ENCODE data around the gene UNC80. TPM values are rescaled to one million over a fixed set of nuclear protein-coding genes. Genes with fewer than 3 reads are reported as not detected.

Gene UNC80
- total RNA-seq, 4 donors from 2014 or later: under 0.01 to 0.17 (median 0.09) TPM

GRCh38 chr2:209988010-209988409 is 216.4 kb downstream of the UNC80 start:
- H3K4me1 ChIP-seq: no peaks in the 10 kb centered on the region
- TF ChIP-seq POLR2AphosphoS5 (IDR thresholded peaks at IDR 0.05) (no peak), POLR2A (IDR thresholded peaks at IDR 0.05; ENCODE audit: low read depth) (no peak), EP300 (IDR thresholded peaks at IDR 0.05) (no peak)
- TF ChIP-seq, protein P1, sequence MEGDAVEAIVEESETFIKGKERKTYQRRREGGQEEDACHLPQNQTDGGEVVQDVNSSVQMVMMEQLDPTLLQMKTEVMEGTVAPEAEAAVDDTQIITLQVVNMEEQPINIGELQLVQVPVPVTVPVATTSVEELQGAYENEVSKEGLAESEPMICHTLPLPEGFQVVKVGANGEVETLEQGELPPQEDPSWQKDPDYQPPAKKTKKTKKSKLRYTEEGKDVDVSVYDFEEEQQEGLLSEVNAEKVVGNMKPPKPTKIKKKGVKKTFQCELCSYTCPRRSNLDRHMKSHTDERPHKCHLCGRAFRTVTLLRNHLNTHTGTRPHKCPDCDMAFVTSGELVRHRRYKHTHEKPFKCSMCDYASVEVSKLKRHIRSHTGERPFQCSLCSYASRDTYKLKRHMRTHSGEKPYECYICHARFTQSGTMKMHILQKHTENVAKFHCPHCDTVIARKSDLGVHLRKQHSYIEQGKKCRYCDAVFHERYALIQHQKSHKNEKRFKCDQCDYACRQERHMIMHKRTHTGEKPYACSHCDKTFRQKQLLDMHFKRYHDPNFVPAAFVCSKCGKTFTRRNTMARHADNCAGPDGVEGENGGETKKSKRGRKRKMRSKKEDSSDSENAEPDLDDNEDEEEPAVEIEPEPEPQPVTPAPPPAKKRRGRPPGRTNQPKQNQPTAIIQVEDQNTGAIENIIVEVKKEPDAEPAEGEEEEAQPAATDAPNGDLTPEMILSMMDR (IDR thresholded peaks at IDR 0.05): no peak
- no peak overlapping the region for H3K4me3 ChIP-seq
- H3K9me3 ChIP-seq: no peaks in the 10 kb centered on the region
- no peak overlapping the region for H3K27ac ChIP-seq (replicated peaks in 1 of 4)
- WGBS: 74% methylated on average over 4 of the region's 4 CpGs
- DNase-seq (ENCODE audit: extremely low spot score): no peak
- no peaks in the 10 kb centered on the region for H3K36me3 ChIP-seq
- no peaks in the 10 kb centered on the region for H3K27me3 ChIP-seq
- intact Hi-C loops (cut with DNase I): no loop called here

- DNase-seq (ENCODE audit: extremely low spot score): no peak
- intact Hi-C loops (cut with DNase I): no loop called here
- Histone ChIP-seq H3K9me3 (no peaks in the 10 kb centered on the region), H3K36me3 (no peaks in the 10 kb centered on the region), H3K4me1 (no peaks in the 10 kb centered on the region), H3K27ac (replicated peaks in 1 of 4) (no peak overlapping the region), H3K4me3 (no peak overlapping the region), H3K27me3 (no peaks in the 10 kb centered on the region)
- TF ChIP-seq POLR2A (IDR thresholded peaks at IDR 0.05; ENCODE audit: low read depth) (no peak), EP300 (IDR thresholded peaks at IDR 0.05) (no peak), POLR2AphosphoS5 (IDR thresholded peaks at IDR 0.05) (no peak)
- TF ChIP-seq, protein P1 (IDR thresholded peaks at IDR 0.05): no peak
- WGBS: 87% methylated on average over 2 of the region's 2 CpGs
Observed at GRCh38 chr2:209990838-209991237, 219.2 kb downstream of the UNC80 start.

DNA sequence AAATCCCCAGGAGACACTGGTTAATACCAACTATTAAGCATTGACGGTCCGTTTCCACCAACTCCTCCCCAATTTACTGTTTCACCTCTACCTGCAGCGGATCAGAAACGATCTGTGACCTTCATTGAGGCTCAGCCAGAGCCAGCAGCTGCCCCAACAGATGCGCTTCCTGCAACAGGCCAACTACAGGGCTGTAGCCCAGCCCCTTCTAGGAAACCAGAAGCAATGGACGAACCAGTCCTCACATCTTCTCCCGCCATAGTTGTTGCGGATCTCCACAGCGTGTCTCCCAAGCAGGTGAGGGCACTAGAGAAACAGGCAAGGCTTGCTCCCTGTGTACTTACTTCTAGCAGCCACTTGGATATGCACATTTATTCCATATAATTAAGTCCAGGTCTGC is 222.3 kb downstream of the UNC80 start:
- WGBS: 92% methylated on average over 9 of the region's 9 CpGs
- Histone ChIP-seq H3K9me3 (no peaks in the 10 kb centered on the region), H3K4me1 (no peaks in the 10 kb centered on the region), H3K36me3 (no peaks in the 10 kb centered on the region), H3K4me3 (no peak overlapping the region), H3K27me3 (no peaks in the 10 kb centered on the region), H3K27ac (replicated peaks in 1 of 4) (no peak overlapping the region)
- intact Hi-C loops (cut with DNase I): no loop called here
- TF ChIP-seq EP300 (IDR thresholded peaks at IDR 0.05): no peak
- no peak for DNase-seq (ENCODE audit: extremely low spot score)

DNA sequence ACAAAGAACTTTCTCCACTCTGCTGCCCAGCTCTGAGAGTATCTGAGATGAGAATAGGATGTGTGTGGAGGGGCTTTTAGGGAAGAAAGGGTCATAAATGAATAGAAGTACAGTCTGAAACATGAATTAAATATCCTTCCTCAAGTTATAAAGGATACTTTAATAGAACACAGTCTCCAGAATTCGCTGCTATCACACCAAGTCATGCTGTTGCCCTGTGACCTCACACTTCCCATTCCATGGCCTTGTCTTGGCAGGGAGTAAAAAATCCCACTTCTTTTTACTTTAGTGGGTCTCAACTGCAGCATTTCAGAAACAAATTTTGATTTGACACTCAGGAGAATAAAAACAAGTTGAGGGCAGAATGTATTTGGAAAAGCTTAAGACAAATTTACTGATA is 227.0 kb downstream of the UNC80 start:
- H3K9me3 ChIP-seq: no peaks in the 10 kb centered on the region
- no peak overlapping the region for H3K27ac ChIP-seq (replicated peaks in 1 of 4)
- no peaks in the 10 kb centered on the region for H3K36me3 ChIP-seq
- no peak overlapping the region for H3K4me3 ChIP-seq
- TF ChIP-seq POLR2AphosphoS5 (IDR thresholded peaks at IDR 0.05) (no peak), EP300 (IDR thresholded peaks at IDR 0.05) (no peak), POLR2A (IDR thresholded peaks at IDR 0.05; ENCODE audit: low read depth) (no peak)
- TF ChIP-seq, protein P1 (IDR thresholded peaks at IDR 0.05): no peak
- DNase-seq (ENCODE audit: extremely low spot score): no peak
- H3K27me3 ChIP-seq: no peaks in the 10 kb centered on the region
- peaks cover 10 to 14% (median 12%) of the 10 kb centered on the region in 4 donors for H3K4me1 ChIP-seq
- intact Hi-C loops (cut with DNase I): no loop called here
- WGBS: 43% methylated on average over 1 of the region's 1 CpG

DNA sequence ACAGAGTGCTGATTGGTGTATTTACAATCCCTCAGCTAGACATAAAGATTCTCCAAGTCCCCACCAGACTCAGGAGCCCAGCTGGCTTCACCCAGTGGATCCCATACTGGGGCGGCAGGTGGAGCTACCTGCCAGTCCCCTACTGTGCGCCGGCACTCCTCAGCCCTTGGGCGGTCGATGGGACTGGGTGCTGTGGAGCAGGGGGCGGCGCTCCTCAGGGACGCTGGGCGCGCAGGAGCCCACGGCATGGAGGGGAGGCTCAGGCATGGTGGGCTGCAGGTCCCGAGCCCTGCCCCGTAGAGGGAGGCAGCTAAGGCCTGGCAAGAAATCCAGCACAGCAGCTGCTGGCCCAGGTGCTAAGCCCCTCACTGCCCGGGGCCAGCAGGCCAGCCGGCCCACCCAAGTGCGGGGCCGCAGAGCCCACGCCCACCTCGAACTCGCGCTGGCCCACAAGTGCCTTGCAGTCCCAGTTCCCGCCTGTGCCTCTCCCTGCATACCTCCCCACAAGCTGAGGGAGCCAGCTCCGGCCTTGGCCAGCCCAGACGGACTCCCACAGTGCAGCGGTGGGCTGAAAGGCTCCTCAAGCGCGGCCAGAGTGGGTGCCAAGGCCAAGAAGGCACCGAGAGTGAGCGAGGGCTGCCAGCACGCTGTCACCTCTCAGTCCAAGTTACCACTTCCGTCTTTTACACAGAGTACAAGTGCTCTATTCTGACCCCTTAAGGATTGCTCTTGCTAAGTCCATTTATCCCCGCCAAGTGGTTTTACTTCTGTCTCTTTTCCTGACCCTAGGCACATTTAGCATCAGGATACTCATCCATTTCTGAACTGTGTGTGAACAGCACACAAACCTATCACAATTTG is 229.1 kb downstream of the UNC80 start:
- Histone ChIP-seq H3K4me3 (no peak overlapping the region), H3K27me3 (no peaks in the 10 kb centered on the region), H3K4me1 (peaks cover 27 to 34% (median 33%) of the 10 kb centered on the region in 4 donors), H3K36me3 (peaks cover 0 to 4% (median 0%) of the 10 kb centered on the region in 4 donors), H3K27ac (replicated peaks in 1 of 4) (no peak overlapping the region), H3K9me3 (no peaks in the 10 kb centered on the region)
- intact Hi-C loops (cut with DNase I): no loop called here
- no peak for TF ChIP-seq POLR2A (IDR thresholded peaks at IDR 0.05; ENCODE audit: low read depth)
- 97% methylated on average over 20 of the region's 32 CpGs for WGBS
- no peak for DNase-seq (ENCODE audit: extremely low spot score)
